SK-N-SH treated with all-trans-retinoic acid at 6 μM for 48 hours (cell line): ENCODE data around the gene REXO4.

Experiments
- ATAC-seq: fragments of 200-7000 bp; cut with Tn5 transposase; 3 replicates; pipeline ENCODE4 v1.9.1; 2020; ENCODE audit warnings: mild to moderate bottlenecking, moderate library complexity
- BACH2 ChIP-seq: fragments of 250-450 bp; sonication (Bioruptor Pico); IDR thresholded peaks from 2 replicates; pipeline ENCODE4 v1.9.0; 2021; ENCODE audit warnings: mild to moderate bottlenecking, borderline replicate concordance
- CREB5 ChIP-seq: fragments of 250-450 bp; sonication (Bioruptor Pico); IDR thresholded peaks from 2 replicates; pipeline ENCODE4 v1.5.1; 2020; ENCODE audit warnings: low read depth, mild to moderate bottlenecking, moderate library complexity
- CSDC2 ChIP-seq: fragments of 250-450 bp; sonication (Bioruptor Pico); IDR thresholded peaks from 2 replicates; pipeline ENCODE4 v1.5.0; 2020; ENCODE audit warnings: mild to moderate bottlenecking, moderate library complexity
- CSRNP3 ChIP-seq: fragments of 250-450 bp; sonication (Bioruptor Pico); IDR thresholded peaks from 2 replicates; pipeline ENCODE4 v1.5.1; 2021; ENCODE audit warnings: mild to moderate bottlenecking, moderate library complexity
- ESRRG ChIP-seq: fragments of 250-450 bp; sonication (Bioruptor Pico); IDR thresholded peaks from 2 replicates; pipeline ENCODE4 v1.6.1; 2021; ENCODE audit warnings: mild to moderate bottlenecking
- ISL1 ChIP-seq: fragments of 250-450 bp; sonication (Bioruptor Pico); IDR thresholded peaks from 2 replicates; pipeline ENCODE4 v2.1.2; 2022; ENCODE audit warnings: mild to moderate bottlenecking, moderate library complexity
- PATZ1 ChIP-seq: fragments of 250-450 bp; sonication (Bioruptor Pico); IDR thresholded peaks from 2 replicates; pipeline ENCODE4 v1.8.0; 2020; ENCODE audit warnings: mild to moderate bottlenecking, moderate library complexity, borderline replicate concordance
- POU6F1 ChIP-seq: fragments of 250-450 bp; sonication (Bioruptor Pico); IDR thresholded peaks from 2 replicates; pipeline ENCODE4 v1.8.0; 2021; ENCODE audit warnings: low read depth, mild to moderate bottlenecking, moderate library complexity, borderline replicate concordance
- RARB ChIP-seq: fragments of 250-450 bp; sonication (Bioruptor Pico); IDR thresholded peaks from 2 replicates; pipeline ENCODE4 v1.8.0; 2021; ENCODE audit warnings: mild to moderate bottlenecking, moderate library complexity
- SNAI2 ChIP-seq: fragments of 250-450 bp; sonication (Bioruptor Pico); IDR thresholded peaks from 2 replicates; pipeline ENCODE4 v1.5.0; 2020; ENCODE audit warnings: mild to moderate bottlenecking, moderate library complexity
- TCF4 ChIP-seq: fragments of 250-450 bp; sonication (Bioruptor Pico); IDR thresholded peaks from 2 replicates; pipeline ENCODE4 v1.8.0; 2021; ENCODE audit warnings: mild to moderate bottlenecking, moderate library complexity, borderline replicate concordance
- TOX ChIP-seq: fragments of 250-450 bp; sonication (Bioruptor Pico); IDR thresholded peaks from 2 replicates; pipeline ENCODE4 v1.8.0; 2021; ENCODE audit warnings: mild to moderate bottlenecking, moderate library complexity, borderline replicate concordance
- ZC3H10 ChIP-seq: fragments of 250-450 bp; sonication (Bioruptor Pico); IDR thresholded peaks from 2 replicates; pipeline ENCODE4 v1.5.1; 2021; ENCODE audit warnings: mild to moderate bottlenecking, moderate library complexity
- ZFP3 ChIP-seq: fragments of 250-450 bp; sonication (Bioruptor Pico); IDR thresholded peaks from 2 replicates; pipeline ENCODE4 v1.5.0; 2020; ENCODE audit warnings: mild to moderate bottlenecking, moderate library complexity
- ZFP30 ChIP-seq: fragments of 450-650 bp; formaldehyde crosslinking; IDR thresholded peaks from 2 replicates; pipeline ENCODE4 v1.5.0; 2022; ENCODE audit warnings: mild to moderate bottlenecking, moderate library complexity
- ZNF565 ChIP-seq: fragments of 450-650 bp; formaldehyde crosslinking; conservative IDR thresholded peaks from 2 replicates; pipeline ENCODE4 v1.5.0; 2020; ENCODE audit warnings: low read depth, mild to moderate bottlenecking, moderate library complexity
- ZNF70 ChIP-seq: fragments of 450-650 bp; formaldehyde crosslinking; IDR thresholded peaks from 2 replicates; pipeline ENCODE4 v1.5.0; 2020; ENCODE audit warnings: mild to moderate bottlenecking, moderate library complexity
- ZNF8 ChIP-seq: fragments of 450-650 bp; formaldehyde crosslinking; IDR thresholded peaks from 2 replicates; pipeline ENCODE4 v1.5.0; 2020; ENCODE audit warnings: mild to moderate bottlenecking, moderate library complexity

The REXO4 gene

GRCh38 chr9:133425049-133425632 is 7.3 kb upstream of the REXO4 start (continued):
- TF ChIP-seq CSRNP3 (CRISPR knock-in tag) (no peak), ESRRG (CRISPR knock-in tag) (no peak), ZFP30 (no peak), BACH2 (CRISPR knock-in tag) (no peak), POU6F1 (CRISPR knock-in tag) (no peak), ZFP3 (CRISPR knock-in tag) (no peak)
- TF ChIP-seq, all 23 proteins: peak for 0

- TF ChIP-seq ZC3H10 (CRISPR knock-in tag), result no peak
- TF ChIP-seq TCF4 (CRISPR knock-in tag), result no peak
- TF ChIP-seq POU6F1 (CRISPR knock-in tag), result no peak
- no peak for TF ChIP-seq SNAI2 (CRISPR knock-in tag)
- TF ChIP-seq ZNF8 (CRISPR knock-in tag), result no peak
- TF ChIP-seq ZNF70 (CRISPR knock-in tag), result no peak
- TF ChIP-seq RARB (CRISPR knock-in tag), result no peak
- TF ChIP-seq ISL1 (CRISPR knock-in tag), result no peak
- no peak for TF ChIP-seq ZFP3 (CRISPR knock-in tag)
- ATAC-seq, result no peak
These were observed 6.4 kb upstream of the REXO4 start for GRCh38 chr9:133424187-133424586.

- no peak for TF ChIP-seq BACH2 (CRISPR knock-in tag)
- TF ChIP-seq CSRNP3 (CRISPR knock-in tag), result no peak
- no peak for TF ChIP-seq ZNF70 (CRISPR knock-in tag)
- no peak for TF ChIP-seq TOX (CRISPR knock-in tag)
- TF ChIP-seq ESRRG (CRISPR knock-in tag), result no peak
- TF ChIP-seq SNAI2 (CRISPR knock-in tag), result no peak
- no peak for ATAC-seq
These were observed 5.4 kb upstream of the REXO4 start for GRCh38 chr9:133423216-133423615.

GRCh38 chr9:133421615-133422542 is 4.1 kb upstream of the REXO4 start, which contains the start of gene ADAMTS13:
Gene ADAMTS13, plus strand, starts transcription at chr9:133422367. Its CDS starts 77 bp downstream, at chr9:133422444.
- no peak for ATAC-seq
- no peak for TF ChIP-seq CREB5 (CRISPR knock-in tag)

- TF ChIP-seq POU6F1 (CRISPR knock-in tag) (no peak), ZFP30 (no peak), TCF4 (CRISPR knock-in tag) (no peak), ZC3H10 (CRISPR knock-in tag) (no peak), CSDC2 (CRISPR knock-in tag) (no peak), PATZ1 (CRISPR knock-in tag) (no peak), TOX (CRISPR knock-in tag) (no peak), ESRRG (CRISPR knock-in tag) (no peak), ZFP3 (CRISPR knock-in tag) (no peak), BACH2 (CRISPR knock-in tag) (no peak), SNAI2 (CRISPR knock-in tag) (no peak), ZNF565 (CRISPR knock-in tag) (no peak)
- TF ChIP-seq, all 23 proteins: peak for 0
- ATAC-seq, result no peak
These were observed 2.6 kb upstream of the REXO4 start for GRCh38 chr9:133420392-133420827.
